ENCODE results near the gene DISP2.

Gene DISP2

GRCh38 chr15:40427188-40427587 lies 69.2 kb downstream of the DISP2 start:
- no peak for DNase-seq (ENCODE audit: low spot score)

GRCh38 chr15:40428185-40428584 lies 70.2 kb downstream of the DISP2 start:
- DNase-seq (ENCODE audit: low spot score): no peak

Measured in AG20443 (cell line).